ENCODE data around the gene ATP5PO. TPM values are rescaled to one million over a fixed set of nuclear protein-coding genes. Genes with fewer than 3 reads are reported as not detected.

Gene ATP5PO, protein sequence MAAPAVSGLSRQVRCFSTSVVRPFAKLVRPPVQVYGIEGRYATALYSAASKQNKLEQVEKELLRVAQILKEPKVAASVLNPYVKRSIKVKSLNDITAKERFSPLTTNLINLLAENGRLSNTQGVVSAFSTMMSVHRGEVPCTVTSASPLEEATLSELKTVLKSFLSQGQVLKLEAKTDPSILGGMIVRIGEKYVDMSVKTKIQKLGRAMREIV
- polyA plus RNA-seq: 1,205 and 1,278 TPM in 2 replicates

DNA sequence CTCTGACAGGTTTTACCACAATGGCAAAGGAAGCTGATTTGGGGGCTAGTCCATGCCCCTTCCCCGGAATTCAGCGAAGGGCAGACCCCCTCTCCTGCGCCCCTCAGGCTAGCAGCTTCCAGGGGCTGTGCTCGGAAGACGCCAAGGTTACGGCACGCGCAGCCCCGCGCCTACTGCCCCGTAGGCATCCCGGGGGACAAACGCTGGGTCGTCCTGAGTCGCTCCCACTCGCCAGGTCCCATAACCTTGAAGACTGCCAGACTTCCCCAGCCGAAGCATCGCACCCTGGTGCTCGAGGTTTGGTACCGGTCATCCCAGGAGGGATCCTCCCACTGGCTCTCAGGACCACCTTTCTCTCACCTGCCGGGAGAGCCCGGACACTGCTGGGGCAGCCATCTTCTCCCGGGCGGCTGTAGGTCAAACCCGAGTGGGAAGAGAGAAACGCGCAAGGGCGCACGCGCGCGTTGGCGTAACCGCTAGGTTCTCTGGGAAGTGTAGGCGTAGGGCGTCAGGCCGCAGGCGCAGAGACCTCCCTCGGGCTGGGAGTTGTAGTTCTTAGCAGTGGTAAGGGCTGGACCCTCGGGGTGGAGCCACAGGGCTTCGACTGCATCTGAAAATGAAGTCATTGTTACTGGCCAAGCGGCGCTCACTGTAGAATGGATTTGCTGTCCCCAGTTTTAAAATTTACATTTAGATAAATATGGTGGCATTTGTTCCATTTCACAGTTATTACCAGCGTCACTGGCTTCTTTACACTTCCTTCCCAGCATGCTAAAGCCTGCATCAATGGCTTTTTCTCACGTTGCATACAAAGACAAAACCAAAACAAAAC is at the start of gene ATP5PO:
ATP5PO (minus strand) TSS at position 437 of the 832 bp plus-strand sequence; CDS start at position 396, 41 bp downstream.

Other genes starting within 250 kb of the ATP5PO start
- 121 and 151 TPM in 2 replicates for gene MRPS6, start 157.8 kb upstream of the ATP5PO start, polyA plus RNA-seq
- gene SLC5A3, start 157.8 kb upstream of the ATP5PO start, polyA plus RNA-seq: 16.8 and 21.2 TPM in 2 replicates

Data from Purkinje cell (primary cell).